Measurements from ENCODE around the gene PSME2. TPM values are rescaled to one million over a fixed set of nuclear protein-coding genes. Genes with fewer than 3 reads are reported as not detected.

Gene PSME2
- total and polyA plus RNA-seq, 11 donors, result 51.4 to 360 (median 90.4) TPM

GRCh38 chr14:24150061-24150460 lies 3.7 kb upstream of the PSME2 start:
- Histone ChIP-seq H3K27me3 (no peaks in the 10 kb centered on the region), H3K9me3 (no peaks in the 10 kb centered on the region), H3K4me1 (peaks cover 6 to 31% (median 22%) of the 10 kb centered on the region in 12 donors), H3K27ac (no peak overlapping the region), H3K36me3 (peaks cover 0 to 67% (median 62%) of the 10 kb centered on the region in 9 donors), H3K4me3 (no peak overlapping the region)
- 86 to 94% (median 90%) methylated on average over 9 of the region's 9 CpGs for WGBS, 4 donors
- TF ChIP-seq POLR2A (IDR thresholded peaks at IDR 0.05), result no peak
- intact Hi-C loops (cut with DNase I), result loop anchor here in 1 of 10 donors (10.0 kb wide), 1 partner anchor 85 kb away; no protein-coding TSS in a partner anchor
- DNase-seq, result peak in 1 of 5 donors; percentile 47
- ATAC-seq, result no peak

- no peak overlapping the region for H3K27ac ChIP-seq
- H3K9me3 ChIP-seq, result no peaks in the 10 kb centered on the region
- DNase-seq (no peak), ATAC-seq (no peak)
- WGBS, 4 donors, result 90 to 95% (median 94%) methylated on average over 3 of the region's 3 CpGs
- no peak for TF ChIP-seq POLR2A (IDR thresholded peaks at IDR 0.05)
- TF ChIP-seq CTCF (IDR thresholded peaks at IDR 0.05), result no peak
- H3K4me1 ChIP-seq, result peaks cover 6 to 35% (median 22%) of the 10 kb centered on the region in 12 donors
- intact Hi-C loops (cut with DNase I), result loop anchor here in 1 of 10 donors (5.0 kb wide), 1 partner anchor 37 kb away; the partner anchor contains the start of genes DCAF11 and NRL
- no peak overlapping the region for H3K4me3 ChIP-seq
- H3K36me3 ChIP-seq, result peaks cover 0 to 65% (median 56%) of the 10 kb centered on the region in 9 donors
- H3K27me3 ChIP-seq, result no peaks in the 10 kb centered on the region
These were observed 3.0 kb upstream of the PSME2 start for GRCh38 chr14:24149302-24149969.

- peaks cover 0 to 66% (median 53%) of the 10 kb centered on the region in 9 donors for H3K36me3 ChIP-seq
These were observed 1.5 kb upstream of the PSME2 start for GRCh38 chr14:24147761-24148428.

More at GRCh38 chr14:24147761-24148428, 1.5 kb upstream of the PSME2 start:
- ATAC-seq (peak in 1 of 4 donors; percentile 0), DNase-seq (no peak)
- WGBS, 4 donors, result 5 to 11% (median 6%) methylated on average over 19 to 29 of the region's 29 CpGs
- Histone ChIP-seq H3K4me3 (peak overlapping the region; percentile 57 to 94 (median 84)), H3K27me3 (no peaks in the 10 kb centered on the region), H3K4me1 (peaks cover 6 to 45% (median 22%) of the 10 kb centered on the region in 12 donors), H3K9me3 (no peaks in the 10 kb centered on the region), H3K27ac (peak overlapping the region; percentile 39 to 97 (median 94))
- intact Hi-C loops (cut with DNase I), result loop anchor here in 2 of 10 donors (1.0 to 5.0 kb wide), 2 partner anchors 13 to 36 kb away; partner anchors contain the start of genes DCAF11 (in 1 of the 2), IRF9 (in 1 of the 2) and NRL (in 1 of the 2)
- no peak for TF ChIP-seq POLR2A (IDR thresholded peaks at IDR 0.05)
- no peak for TF ChIP-seq CTCF (IDR thresholded peaks at IDR 0.05)

Data from heart left ventricle (tissue), 16 donors.